ENCODE measurements around the gene GRN.
A peak's percentile ranks its signal among the peaks of the same experiment; 100 is the strongest.
"Not testable (repeated sequence)": the region's sequence is repeated elsewhere in the genome, so short reads cannot be mapped to it uniquely, and the experiment has no call there.

The GRN gene

GRCh38 chr17:44327715-44328449 is 17.2 kb upstream of the GRN start:
- Histone ChIP-seq H3K27me3 (ENCODE audit: insufficient read depth, low read length) (no peaks in the 10 kb centered on the region), H3K4me2 (ENCODE audit: low read length) (no peak overlapping the region), H4K20me1 (ENCODE audit: insufficient read depth, low read length) (no peaks in the 10 kb centered on the region), H3K4me3 (ENCODE audit: low read depth, low read length, poor library complexity, severe bottlenecking) (no peak overlapping the region), H3K27ac (ENCODE audit: low read depth, low read length, poor library complexity, severe bottlenecking) (peak overlapping the region; percentile 71), H3K4me1 (ENCODE audit: insufficient read depth, low read length, severe bottlenecking) (peaks cover 26% of the 10 kb centered on the region), H2AFZ (ENCODE audit: low read length) (no peak overlapping the region), H3K36me3 (ENCODE audit: insufficient read depth, low read length) (no peaks in the 10 kb centered on the region), H3K9me3 (ENCODE audit: low read length) (no peaks in the 10 kb centered on the region), H3K9ac (ENCODE audit: low read length) (no peak overlapping the region), H3K79me2 (ENCODE audit: insufficient read depth, low read length) (no peaks in the 10 kb centered on the region), H3K9me2 (ENCODE audit: low read depth, low read length) (no peaks in the 10 kb centered on the region), H3F3A (ENCODE audit: insufficient read depth, low read length) (no peaks in the 10 kb centered on the region; the same call in 1 of the 2 replicates)
- no peak for TF ChIP-seq CTCF (IDR thresholded peaks at IDR 0.05; ENCODE audit: low read length)
- TF ChIP-seq EZH2 (IDR thresholded peaks at IDR 0.05; ENCODE audit: borderline replicate concordance, low read length): no peak

- not testable (repeated sequence) for H3K9ac ChIP-seq (ENCODE audit: low read length); H2AFZ ChIP-seq (ENCODE audit: low read length); H3K27me3 ChIP-seq (ENCODE audit: insufficient read depth, low read length); H3K9me3 ChIP-seq (ENCODE audit: low read length); H3K79me2 ChIP-seq (ENCODE audit: insufficient read depth, low read length); H3K4me2 ChIP-seq (ENCODE audit: low read length); H3K27ac ChIP-seq (ENCODE audit: low read depth, low read length, poor library complexity, severe bottlenecking); H3F3A ChIP-seq (ENCODE audit: insufficient read depth, low read length); H4K20me1 ChIP-seq (ENCODE audit: insufficient read depth, low read length); H3K36me3 ChIP-seq (ENCODE audit: insufficient read depth, low read length); H3K9me2 ChIP-seq (ENCODE audit: low read depth, low read length); H3K4me3 ChIP-seq (ENCODE audit: low read depth, low read length, poor library complexity, severe bottlenecking)
- peaks cover 18% of the 10 kb centered on the region for H3K4me1 ChIP-seq (ENCODE audit: insufficient read depth, low read length, severe bottlenecking)
Observed at GRCh38 chr17:44329516-44329915, 15.6 kb upstream of the GRN start.

- not testable (repeated sequence) for H3K4me3 ChIP-seq (ENCODE audit: low read depth, low read length, poor library complexity, severe bottlenecking); H3K9me3 ChIP-seq (ENCODE audit: low read length); H3K9me2 ChIP-seq (ENCODE audit: low read depth, low read length); H3K27ac ChIP-seq (ENCODE audit: low read depth, low read length, poor library complexity, severe bottlenecking); H3K79me2 ChIP-seq (ENCODE audit: insufficient read depth, low read length); H3F3A ChIP-seq (ENCODE audit: insufficient read depth, low read length); H3K27me3 ChIP-seq (ENCODE audit: insufficient read depth, low read length); H3K36me3 ChIP-seq (ENCODE audit: insufficient read depth, low read length); H3K9ac ChIP-seq (ENCODE audit: low read length); H4K20me1 ChIP-seq (ENCODE audit: insufficient read depth, low read length); H2AFZ ChIP-seq (ENCODE audit: low read length); H3K4me2 ChIP-seq (ENCODE audit: low read length)
- peaks cover 25% of the 10 kb centered on the region for H3K4me1 ChIP-seq (ENCODE audit: insufficient read depth, low read length, severe bottlenecking)
Observed at GRCh38 chr17:44330263-44330662, 14.8 kb upstream of the GRN start.

- TF ChIP-seq EZH2 (IDR thresholded peaks at IDR 0.05; ENCODE audit: borderline replicate concordance, low read length) (no peak), CTCF (IDR thresholded peaks at IDR 0.05; ENCODE audit: low read length) (peak; percentile 87)
- Histone ChIP-seq H3K27ac (ENCODE audit: low read depth, low read length, poor library complexity, severe bottlenecking) (no peak overlapping the region), H3K27me3 (ENCODE audit: insufficient read depth, low read length) (no peaks in the 10 kb centered on the region), H3K79me2 (ENCODE audit: insufficient read depth, low read length) (no peaks in the 10 kb centered on the region), H3K9me3 (ENCODE audit: low read length) (no peaks in the 10 kb centered on the region), H2AFZ (ENCODE audit: low read length) (no peak overlapping the region), H4K20me1 (ENCODE audit: insufficient read depth, low read length) (no peaks in the 10 kb centered on the region), H3K9ac (ENCODE audit: low read length) (no peak overlapping the region), H3K4me3 (ENCODE audit: low read depth, low read length, poor library complexity, severe bottlenecking) (no peak overlapping the region), H3F3A (ENCODE audit: insufficient read depth, low read length) (no peaks in the 10 kb centered on the region; the same call in 1 of the 2 replicates), H3K36me3 (ENCODE audit: insufficient read depth, low read length) (no peaks in the 10 kb centered on the region), H3K4me2 (ENCODE audit: low read length) (peak overlapping the region; percentile 17; the same call in 1 of the 2 replicates), H3K4me1 (ENCODE audit: insufficient read depth, low read length, severe bottlenecking) (peaks cover 30% of the 10 kb centered on the region), H3K9me2 (ENCODE audit: low read depth, low read length) (no peaks in the 10 kb centered on the region)
Observed at GRCh38 chr17:44331249-44331760, 13.8 kb upstream of the GRN start.

Data from OCI-LY1 (cell line).